ENCODE measurements around the gene RIMS4. TPM values are rescaled to one million over a fixed set of nuclear protein-coding genes. Genes with fewer than 3 reads are reported as not detected.

The RIMS4 gene
- total and polyA plus RNA-seq, 2 of the 13 experiments (the other 11 are each of a cell fraction or from before 2014, with no cell fraction given) = 0.01 to 0.07 TPM

DNA sequence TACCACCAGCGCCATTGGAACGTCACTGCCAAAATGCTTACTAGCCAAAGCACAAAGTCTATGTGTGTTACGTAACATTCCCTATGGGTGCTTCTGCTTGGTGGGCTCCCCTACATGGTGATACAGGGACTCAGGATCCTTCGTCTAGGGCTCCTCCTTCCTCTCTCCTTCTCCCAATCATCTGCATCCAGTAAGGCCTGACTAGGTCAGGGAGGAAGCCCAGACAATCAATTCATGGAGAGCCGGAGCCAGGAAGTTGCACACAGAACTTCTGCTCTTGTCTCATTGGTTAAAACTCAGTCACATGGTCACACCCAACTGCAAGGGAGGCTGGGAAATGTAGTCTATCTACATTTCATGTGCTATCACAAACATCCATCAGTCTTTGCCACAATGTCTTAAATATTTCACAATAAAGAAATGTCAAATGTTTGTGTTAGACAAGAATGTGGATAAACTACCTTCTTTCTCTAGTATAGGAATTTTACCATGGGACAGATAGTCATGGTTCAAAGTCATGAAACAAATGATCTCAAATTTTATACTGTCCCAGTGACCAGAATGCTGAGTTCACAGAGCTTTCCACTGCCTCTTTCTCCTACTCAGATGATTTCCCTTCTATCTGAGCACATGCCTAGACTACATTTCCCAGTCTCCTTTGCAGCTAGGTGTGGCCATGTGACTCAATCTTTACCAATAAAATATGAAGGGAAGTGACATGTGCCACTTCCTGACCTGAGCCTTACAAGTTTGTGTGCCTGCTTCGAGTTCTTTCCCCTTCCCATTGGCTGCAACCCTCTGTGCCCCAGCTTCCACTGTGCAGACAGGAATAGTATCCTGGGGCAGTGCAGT, 74.0 kb downstream of the RIMS4 start (continued):
- TF ChIP-seq PAXIP1 (CRISPR knock-in tag; conservative IDR thresholded peaks at IDR 0.05) (no peak), SOX6 (IDR thresholded peaks at IDR 0.05) (no peak), SOX6 (CRISPR knock-in tag; IDR thresholded peaks at IDR 0.05) (peak; percentile 51), CAMTA2 (CRISPR knock-in tag; IDR thresholded peaks at IDR 0.05; ENCODE audit: borderline replicate concordance) (no peak), SP5 (CRISPR knock-in tag; IDR thresholded peaks at IDR 0.05; ENCODE audit: borderline replicate concordance, low read depth) (no peak), ZNF577 (CRISPR knock-in tag; IDR thresholded peaks at IDR 0.05; ENCODE audit: borderline replicate concordance, low read depth) (no peak), FOSL2 (CRISPR knock-in tag; IDR thresholded peaks at IDR 0.05) (peak; percentile 43; the same call in 1 of the 2 replicates), ZNF547 (CRISPR knock-in tag; IDR thresholded peaks at IDR 0.05) (no peak), RXRA (CRISPR knock-in tag; IDR thresholded peaks at IDR 0.05) (no peak), HIVEP1 (CRISPR knock-in tag; IDR thresholded peaks at IDR 0.05) (no peak), ZNF800 (CRISPR knock-in tag; IDR thresholded peaks at IDR 0.05) (no peak), HNRNPUL1 (IDR thresholded peaks at IDR 0.05; ENCODE audit: low read depth, low read length) (no peak), TBL1XR1 (IDR thresholded peaks at IDR 0.05; ENCODE audit: borderline replicate concordance, low read length, partially characterized antibody) (peak; percentile 13), ZNF501 (CRISPR knock-in tag; IDR thresholded peaks at IDR 0.05) (peak; percentile 47; the same call in 1 of the 2 replicates), SAFB2 (CRISPR knock-in tag; IDR thresholded peaks at IDR 0.05; ENCODE audit: borderline replicate concordance, low read depth) (no peak)
- TF ChIP-seq, protein P1, sequence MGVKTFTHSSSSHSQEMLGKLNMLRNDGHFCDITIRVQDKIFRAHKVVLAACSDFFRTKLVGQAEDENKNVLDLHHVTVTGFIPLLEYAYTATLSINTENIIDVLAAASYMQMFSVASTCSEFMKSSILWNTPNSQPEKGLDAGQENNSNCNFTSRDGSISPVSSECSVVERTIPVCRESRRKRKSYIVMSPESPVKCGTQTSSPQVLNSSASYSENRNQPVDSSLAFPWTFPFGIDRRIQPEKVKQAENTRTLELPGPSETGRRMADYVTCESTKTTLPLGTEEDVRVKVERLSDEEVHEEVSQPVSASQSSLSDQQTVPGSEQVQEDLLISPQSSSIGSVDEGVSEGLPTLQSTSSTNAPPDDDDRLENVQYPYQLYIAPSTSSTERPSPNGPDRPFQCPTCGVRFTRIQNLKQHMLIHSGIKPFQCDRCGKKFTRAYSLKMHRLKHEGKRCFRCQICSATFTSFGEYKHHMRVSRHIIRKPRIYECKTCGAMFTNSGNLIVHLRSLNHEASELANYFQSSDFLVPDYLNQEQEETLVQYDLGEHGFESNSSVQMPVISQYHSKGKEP (CRISPR knock-in tag; IDR thresholded peaks at IDR 0.05) = no peak
- TF ChIP-seq, protein P2, sequence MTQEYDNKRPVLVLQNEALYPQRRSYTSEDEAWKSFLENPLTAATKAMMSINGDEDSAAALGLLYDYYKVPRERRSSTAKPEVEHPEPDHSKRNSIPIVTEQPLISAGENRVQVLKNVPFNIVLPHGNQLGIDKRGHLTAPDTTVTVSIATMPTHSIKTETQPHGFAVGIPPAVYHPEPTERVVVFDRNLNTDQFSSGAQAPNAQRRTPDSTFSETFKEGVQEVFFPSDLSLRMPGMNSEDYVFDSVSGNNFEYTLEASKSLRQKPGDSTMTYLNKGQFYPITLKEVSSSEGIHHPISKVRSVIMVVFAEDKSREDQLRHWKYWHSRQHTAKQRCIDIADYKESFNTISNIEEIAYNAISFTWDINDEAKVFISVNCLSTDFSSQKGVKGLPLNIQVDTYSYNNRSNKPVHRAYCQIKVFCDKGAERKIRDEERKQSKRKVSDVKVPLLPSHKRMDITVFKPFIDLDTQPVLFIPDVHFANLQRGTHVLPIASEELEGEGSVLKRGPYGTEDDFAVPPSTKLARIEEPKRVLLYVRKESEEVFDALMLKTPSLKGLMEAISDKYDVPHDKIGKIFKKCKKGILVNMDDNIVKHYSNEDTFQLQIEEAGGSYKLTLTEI (CRISPR knock-in tag; conservative IDR thresholded peaks at IDR 0.05) = no peak
- TF ChIP-seq, protein P3, sequence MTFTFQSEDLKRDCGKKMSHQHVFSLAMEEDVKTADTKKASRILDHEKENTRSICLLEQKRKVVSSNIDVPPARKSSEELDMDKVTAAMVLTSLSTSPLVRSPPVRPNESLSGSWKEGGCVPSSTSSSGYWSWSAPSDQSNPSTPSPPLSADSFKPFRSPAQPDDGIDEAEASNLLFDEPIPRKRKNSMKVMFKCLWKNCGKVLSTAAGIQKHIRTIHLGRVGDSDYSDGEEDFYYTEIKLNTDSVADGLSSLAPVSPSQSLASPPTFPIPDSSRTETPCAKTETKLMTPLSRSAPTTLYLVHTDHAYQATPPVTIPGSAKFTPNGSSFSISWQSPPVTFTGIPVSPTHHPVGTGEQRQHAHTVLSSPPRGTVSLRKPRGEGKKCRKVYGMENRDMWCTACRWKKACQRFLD (CRISPR knock-in tag; IDR thresholded peaks at IDR 0.05; ENCODE audit: borderline replicate concordance) = no peak
